ENCODE measurements around the gene MPRIP.

DNA sequence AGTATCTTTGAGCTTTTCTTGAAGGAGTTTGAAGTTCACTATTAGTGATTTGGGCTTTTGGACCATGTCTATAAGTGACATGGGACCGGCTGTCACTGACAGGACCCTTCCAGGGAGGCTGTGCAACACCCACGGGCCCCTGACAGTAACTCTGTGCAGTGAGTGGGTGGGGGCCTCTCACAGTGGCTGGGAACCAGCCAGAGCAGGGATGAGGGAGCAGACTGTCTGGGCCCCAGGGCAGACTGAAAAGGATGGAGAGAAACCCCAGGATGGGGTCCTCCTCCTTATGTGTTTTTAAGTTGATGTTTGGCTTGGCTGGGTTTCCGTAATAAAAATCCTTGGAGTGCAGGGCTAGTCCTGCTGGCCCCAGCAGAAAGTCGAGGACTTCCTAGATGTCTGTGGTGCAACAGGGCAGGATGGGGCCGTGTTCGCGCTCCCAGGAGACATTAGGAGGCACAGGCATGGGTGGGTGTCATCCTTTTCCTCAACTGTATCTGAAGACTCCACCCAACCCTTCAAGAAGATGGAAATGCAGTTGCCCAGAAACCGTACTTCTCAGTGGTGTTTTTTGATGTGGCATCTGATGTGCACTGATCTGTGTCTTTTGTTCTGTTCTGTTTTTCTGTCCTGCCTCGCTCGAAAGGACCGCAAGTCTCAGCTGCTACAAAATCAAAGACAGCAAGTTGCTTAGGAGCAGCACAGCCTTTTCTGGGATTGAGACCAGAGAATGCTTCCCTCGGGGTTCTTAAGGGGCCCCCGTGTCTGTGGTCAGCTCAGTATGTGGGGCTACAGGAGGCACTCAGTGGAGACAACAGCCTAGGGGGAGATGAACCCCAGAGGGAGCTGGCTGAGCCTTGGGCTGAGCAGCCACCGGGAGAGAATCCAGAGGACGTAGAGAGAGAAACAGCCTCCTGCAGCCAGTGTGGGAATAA is 139.7 kb downstream of the MPRIP start:
- TF ChIP-seq, protein P1, sequence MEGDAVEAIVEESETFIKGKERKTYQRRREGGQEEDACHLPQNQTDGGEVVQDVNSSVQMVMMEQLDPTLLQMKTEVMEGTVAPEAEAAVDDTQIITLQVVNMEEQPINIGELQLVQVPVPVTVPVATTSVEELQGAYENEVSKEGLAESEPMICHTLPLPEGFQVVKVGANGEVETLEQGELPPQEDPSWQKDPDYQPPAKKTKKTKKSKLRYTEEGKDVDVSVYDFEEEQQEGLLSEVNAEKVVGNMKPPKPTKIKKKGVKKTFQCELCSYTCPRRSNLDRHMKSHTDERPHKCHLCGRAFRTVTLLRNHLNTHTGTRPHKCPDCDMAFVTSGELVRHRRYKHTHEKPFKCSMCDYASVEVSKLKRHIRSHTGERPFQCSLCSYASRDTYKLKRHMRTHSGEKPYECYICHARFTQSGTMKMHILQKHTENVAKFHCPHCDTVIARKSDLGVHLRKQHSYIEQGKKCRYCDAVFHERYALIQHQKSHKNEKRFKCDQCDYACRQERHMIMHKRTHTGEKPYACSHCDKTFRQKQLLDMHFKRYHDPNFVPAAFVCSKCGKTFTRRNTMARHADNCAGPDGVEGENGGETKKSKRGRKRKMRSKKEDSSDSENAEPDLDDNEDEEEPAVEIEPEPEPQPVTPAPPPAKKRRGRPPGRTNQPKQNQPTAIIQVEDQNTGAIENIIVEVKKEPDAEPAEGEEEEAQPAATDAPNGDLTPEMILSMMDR (IDR thresholded peaks at IDR 0.05 in 8 of 11, conservative IDR thresholded peaks at IDR 0.05 in 3 of 11) = no peak
- no peak for TF ChIP-seq POLR2A (IDR thresholded peaks at IDR 0.05)
